ENCODE data around the gene ST6GALNAC5.

DNA sequence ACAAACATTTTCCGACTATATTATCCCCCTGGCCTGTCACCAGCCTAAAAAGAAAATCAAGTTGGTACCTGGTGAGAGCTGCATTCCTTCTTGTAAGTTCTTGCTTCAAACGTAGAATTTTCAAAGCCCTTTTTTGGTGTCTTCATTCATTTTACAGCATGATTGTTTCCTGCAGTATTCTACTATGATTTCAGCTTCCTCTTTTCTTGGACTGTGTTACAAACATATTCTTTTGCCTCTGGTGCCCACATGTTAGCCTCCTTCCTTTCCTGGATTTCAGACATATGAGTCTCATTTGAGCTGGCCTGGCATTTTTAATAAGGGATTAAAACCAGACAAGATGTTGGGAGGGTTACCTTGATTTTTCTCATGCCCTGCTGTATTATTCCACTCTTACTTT, 209.5 kb downstream of the ST6GALNAC5 start:
- TF ChIP-seq, protein P1, sequence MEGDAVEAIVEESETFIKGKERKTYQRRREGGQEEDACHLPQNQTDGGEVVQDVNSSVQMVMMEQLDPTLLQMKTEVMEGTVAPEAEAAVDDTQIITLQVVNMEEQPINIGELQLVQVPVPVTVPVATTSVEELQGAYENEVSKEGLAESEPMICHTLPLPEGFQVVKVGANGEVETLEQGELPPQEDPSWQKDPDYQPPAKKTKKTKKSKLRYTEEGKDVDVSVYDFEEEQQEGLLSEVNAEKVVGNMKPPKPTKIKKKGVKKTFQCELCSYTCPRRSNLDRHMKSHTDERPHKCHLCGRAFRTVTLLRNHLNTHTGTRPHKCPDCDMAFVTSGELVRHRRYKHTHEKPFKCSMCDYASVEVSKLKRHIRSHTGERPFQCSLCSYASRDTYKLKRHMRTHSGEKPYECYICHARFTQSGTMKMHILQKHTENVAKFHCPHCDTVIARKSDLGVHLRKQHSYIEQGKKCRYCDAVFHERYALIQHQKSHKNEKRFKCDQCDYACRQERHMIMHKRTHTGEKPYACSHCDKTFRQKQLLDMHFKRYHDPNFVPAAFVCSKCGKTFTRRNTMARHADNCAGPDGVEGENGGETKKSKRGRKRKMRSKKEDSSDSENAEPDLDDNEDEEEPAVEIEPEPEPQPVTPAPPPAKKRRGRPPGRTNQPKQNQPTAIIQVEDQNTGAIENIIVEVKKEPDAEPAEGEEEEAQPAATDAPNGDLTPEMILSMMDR (IDR thresholded peaks at IDR 0.05 in 2 of 3, conservative IDR thresholded peaks at IDR 0.05 in 1 of 3; ENCODE audit: control insufficient read depth in 2 of 3, extremely low read depth in 1 of 3, insufficient read depth in 1 of 3, low read depth in 3 of 3, low read length in 3 of 3): no peak
- TF ChIP-seq POLR2A (IDR thresholded peaks at IDR 0.05; ENCODE audit: low read depth, low read length) (no peak), EGR1 (IDR thresholded peaks at IDR 0.05; ENCODE audit: borderline replicate concordance in 1 of 2, low read depth in 2 of 2, low read length in 2 of 2) (no peak), CBX3 (IDR thresholded peaks at IDR 0.05; ENCODE audit: borderline replicate concordance, low read depth) (no peak), EP300 (IDR thresholded peaks at IDR 0.05; ENCODE audit: borderline replicate concordance in 1 of 2, control insufficient read depth in 1 of 2, low read depth in 2 of 2, low read length in 2 of 2) (no peak), YY1 (IDR thresholded peaks at IDR 0.05; ENCODE audit: low read depth, low read length) (no peak), TAF1 (IDR thresholded peaks at IDR 0.05; ENCODE audit: borderline replicate concordance, low read depth, low read length) (no peak), NFIC (IDR thresholded peaks at IDR 0.05; ENCODE audit: low read depth, low read length) (no peak), ESRRA (IDR thresholded peaks at IDR 0.05; ENCODE audit: low read length) (no peak), SUZ12 (IDR thresholded peaks at IDR 0.05; ENCODE audit: unreplicated experiment) (no peak), PAX5 (IDR thresholded peaks at IDR 0.05; ENCODE audit: borderline replicate concordance, low read depth, low read length) (no peak), HDGF (IDR thresholded peaks at IDR 0.05) (no peak)
- TF ChIP-seq, protein P2, sequence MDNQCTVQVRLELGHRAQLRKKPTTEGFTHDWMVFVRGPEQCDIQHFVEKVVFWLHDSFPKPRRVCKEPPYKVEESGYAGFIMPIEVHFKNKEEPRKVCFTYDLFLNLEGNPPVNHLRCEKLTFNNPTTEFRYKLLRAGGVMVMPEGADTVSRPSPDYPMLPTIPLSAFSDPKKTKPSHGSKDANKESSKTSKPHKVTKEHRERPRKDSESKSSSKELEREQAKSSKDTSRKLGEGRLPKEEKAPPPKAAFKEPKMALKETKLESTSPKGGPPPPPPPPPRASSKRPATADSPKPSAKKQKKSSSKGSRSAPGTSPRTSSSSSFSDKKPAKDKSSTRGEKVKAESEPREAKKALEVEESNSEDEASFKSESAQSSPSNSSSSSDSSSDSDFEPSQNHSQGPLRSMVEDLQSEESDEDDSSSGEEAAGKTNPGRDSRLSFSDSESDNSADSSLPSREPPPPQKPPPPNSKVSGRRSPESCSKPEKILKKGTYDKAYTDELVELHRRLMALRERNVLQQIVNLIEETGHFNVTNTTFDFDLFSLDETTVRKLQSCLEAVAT (IDR thresholded peaks at IDR 0.05): no peak
